Fibroblast of peridontal ligament (primary cell): Measurements from ENCODE around the gene KMO.

Experiments
- DNase-seq: peaks from one replicate; pipeline ENCODE4 v3.0.0-alpha.2; 2010; ENCODE audit errors: extremely low read depth

The KMO gene

GRCh38 chr1:241536969-241537368, 4.8 kb downstream of the KMO start:
- no peak for DNase-seq

DNA sequence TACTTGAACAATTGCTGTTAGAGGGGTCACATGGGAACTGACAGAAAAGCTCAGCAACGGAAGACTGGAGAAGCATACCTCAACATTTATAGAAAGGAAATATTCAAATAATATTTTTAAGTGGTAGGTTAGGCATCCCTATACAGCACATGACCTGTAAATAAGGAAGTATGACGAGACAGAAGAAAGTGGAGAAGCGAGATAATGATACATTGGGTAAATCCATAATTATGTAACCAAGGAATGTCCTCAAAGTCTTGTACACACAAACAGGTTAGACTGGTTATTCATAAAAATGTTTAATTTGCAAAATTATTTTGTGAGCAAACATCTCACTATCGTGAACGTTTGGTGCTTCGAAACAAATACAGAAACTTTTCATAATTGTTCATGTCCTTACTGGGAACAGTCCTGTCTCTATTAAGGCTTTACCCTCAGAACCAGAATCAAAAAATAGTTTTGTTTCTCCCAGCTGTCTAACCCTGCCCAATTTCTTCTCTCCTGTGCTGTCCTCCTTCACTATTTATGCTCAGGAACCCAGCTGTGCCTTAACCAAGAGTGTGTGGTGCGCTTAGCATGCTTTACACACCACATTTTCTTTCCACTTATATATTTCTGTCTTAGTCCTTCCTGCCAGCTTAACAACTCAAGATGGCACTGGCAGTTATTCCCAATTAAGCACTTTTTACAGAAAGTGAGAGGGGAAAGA, 10.2 kb downstream of the KMO start:
- no peak for DNase-seq

DNA sequence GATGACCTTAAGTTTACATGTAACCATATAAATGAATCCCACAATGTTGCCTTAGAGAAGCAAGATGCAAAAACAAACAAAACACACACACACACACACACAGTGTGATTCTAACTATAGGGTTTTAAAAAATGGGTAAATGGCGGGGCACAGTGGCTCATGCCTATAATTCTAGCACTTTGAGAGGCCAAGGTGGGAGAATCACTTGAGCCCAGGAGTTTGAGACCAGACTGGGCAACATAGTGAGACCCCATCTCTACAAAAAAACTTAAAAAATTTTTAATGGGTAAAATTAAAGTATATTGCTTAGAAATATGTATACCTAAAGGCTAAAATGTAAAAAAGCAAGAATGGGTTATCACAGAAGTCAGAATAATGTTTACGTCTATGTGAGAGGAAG, 15.8 kb downstream of the KMO start:
- DNase-seq, result no peak

DNA sequence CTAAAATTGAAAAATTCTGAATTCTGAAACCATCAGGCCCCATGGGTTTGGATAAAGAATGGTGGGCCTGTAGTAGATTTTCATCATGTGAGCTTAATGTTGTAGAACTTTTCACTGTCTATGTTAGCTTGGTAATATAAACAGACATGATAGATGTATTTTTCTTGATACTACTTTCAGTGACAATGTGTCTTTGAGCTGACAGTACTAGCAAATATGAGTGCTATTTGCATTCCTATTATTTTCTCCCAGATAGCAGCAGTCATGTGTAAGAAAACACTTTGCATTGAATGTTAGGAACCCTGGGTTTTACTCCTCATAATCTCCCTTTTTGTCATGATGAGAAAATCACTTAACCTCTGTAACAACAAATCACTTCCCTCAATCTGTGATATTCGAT, 18.1 kb downstream of the KMO start:
- no peak for DNase-seq

- no peak for DNase-seq
Observed at GRCh38 chr1:241551759-241552638, 19.8 kb downstream of the KMO start.

GRCh38 chr1:241553886-241554592, 21.9 kb downstream of the KMO start:
- DNase-seq, result no peak

DNA sequence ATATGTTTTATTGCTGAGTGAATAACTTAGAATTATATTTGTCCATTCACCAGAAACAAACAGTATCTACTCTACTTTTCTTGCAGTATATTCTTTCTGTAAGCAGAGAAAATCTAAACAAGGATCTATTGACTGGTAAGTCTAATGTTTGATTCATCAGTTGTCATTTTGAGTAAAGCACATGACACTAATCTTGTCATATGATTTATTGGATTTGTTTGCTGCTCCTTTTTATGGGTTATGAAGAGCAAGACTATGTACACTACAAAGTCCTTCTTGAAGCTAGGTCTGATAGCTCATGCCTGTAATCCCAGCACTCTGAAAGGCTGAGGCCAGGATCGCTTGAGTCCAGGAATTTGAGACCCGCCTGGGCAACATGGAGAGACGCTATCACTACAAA, 23.3 kb downstream of the KMO start:
- DNase-seq, result no peak

DNA sequence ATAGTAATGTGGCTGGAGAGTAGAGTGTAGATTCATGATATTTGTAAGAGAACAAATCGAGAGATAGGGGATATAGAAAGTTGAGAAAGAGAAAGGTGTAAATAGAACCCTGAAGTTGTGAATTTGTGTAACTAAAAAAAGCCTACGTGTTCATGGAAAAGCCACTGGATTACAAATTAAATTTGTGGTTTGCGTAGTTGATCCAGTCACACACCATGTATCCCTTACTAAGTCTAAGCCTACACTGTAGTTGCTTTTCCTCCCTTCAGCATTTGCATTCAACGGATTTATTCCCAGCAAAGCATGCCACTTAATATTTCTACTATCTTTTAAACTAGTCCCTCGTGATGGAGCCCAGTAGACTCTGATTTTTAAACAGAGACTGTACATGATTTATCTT, 24.9 kb downstream of the KMO start:
- DNase-seq, result no peak

DNA sequence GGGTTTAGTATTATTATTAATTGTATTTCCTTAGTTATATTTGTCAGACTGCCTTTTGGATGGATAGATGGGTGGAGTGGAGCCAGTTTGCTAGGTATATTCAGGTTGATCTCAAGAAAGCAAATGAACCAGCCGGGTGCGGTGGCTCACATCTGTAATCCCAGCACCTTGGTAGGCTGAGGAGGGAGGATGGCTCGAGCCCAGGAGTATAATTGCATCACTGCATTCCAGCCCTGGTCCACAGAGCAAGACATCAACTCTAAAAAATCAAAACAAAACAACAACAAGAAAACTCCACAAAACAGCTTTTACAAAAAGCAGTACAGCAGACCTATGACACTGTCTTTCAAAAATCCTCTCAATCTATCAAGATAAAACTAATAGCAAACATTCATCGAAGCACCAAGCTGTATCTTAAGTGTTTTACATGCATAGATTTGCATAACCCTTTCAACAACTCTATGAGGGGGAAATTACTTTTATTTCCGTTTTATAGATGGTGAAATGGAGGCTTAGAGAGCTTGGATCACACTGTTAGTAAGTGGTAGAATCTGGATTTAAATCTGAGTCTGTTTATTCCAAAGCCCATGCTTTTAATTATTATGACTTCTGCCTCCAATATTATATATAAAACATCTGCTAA, 25.5 kb downstream of the KMO start:
- DNase-seq, result no peak

GRCh38 chr1:241560146-241560848, 28.1 kb downstream of the KMO start:
- peak; percentile 8 for DNase-seq

- no peak for DNase-seq
Observed at GRCh38 chr1:241560849-241561187, 28.6 kb downstream of the KMO start.

GRCh38 chr1:241569848-241570247, 37.7 kb downstream of the KMO start:
- DNase-seq, result no peak

DNA sequence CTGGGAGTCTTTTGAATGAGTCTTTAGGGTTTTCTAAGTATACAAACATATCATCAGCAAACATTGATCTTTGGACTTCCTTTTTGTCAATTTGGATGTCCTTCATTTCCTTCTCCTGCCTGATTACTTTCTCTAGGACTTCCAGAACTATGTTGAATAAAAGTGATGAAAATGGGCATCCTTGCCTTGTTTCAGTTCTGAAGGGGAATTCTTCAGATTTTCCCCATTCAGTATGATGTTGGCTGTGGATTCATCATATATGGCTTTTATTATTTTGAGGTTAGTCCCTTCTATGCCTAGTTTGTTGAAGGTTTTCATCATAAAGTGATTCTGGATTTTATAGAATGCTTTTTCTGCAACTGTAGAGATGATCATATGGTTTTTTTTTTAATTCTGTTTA, 42.0 kb downstream of the KMO start:
- DNase-seq, result no peak

- no peak for DNase-seq
Observed at GRCh38 chr1:241579434-241579833, 47.3 kb downstream of the KMO start.

- DNase-seq, result no peak
Observed at GRCh38 chr1:241582921-241583321, 50.7 kb downstream of the KMO start.

DNA sequence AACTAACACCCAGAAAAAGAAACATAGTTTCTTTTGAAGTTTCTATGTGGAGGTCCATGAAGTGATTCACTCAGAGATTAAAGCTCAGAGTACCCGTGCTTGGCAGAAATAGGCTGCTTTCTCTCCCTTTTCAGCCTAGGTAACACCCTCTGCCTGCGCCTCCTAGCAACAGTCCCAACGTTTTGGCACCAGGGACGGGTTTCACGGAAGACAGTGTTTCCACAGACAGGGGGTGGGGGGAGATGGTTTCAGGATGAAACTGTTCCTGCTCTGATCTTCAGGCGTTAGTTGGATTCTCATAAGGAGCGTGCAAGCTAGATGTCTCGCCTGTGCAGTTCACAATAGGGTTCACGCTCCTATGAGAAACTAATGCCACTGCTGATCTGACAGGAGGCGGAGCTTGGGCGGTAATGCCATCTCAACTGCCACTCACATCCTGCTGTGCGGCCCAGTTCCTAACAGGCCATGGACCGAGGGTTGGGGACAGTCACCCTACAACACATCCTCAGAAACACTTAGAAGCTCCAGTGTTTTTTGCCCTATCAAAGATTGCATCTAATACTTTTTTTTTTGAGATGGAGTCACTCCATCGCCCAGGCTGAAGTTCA, 54.8 kb downstream of the KMO start:
- DNase-seq, result no peak

- no peak for DNase-seq
Observed at GRCh38 chr1:241589521-241589920, 57.3 kb downstream of the KMO start.

GRCh38 chr1:241590719-241591118, 58.5 kb downstream of the KMO start:
- DNase-seq, result no peak

- DNase-seq, result no peak
Observed at GRCh38 chr1:241591317-241591716, 59.1 kb downstream of the KMO start.

DNA sequence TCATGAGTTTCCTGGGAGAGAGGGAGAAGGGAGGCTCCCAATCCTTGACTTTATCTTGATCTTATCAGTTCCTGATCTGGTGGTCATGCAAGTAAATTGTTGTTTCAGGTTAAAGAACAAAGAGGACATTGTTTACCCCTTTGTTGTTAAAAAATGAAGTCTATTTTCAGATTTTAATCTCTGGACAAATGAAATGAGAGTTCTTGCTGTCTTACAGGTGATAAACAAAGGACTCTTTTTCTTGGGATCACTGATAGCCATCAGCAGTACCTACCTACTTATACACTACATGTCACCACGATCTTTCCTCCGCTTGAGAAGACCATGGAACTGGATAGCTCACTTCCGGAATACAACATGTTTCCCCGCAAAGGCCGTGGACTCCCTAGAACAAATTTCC, 59.6 kb downstream of the KMO start:
- DNase-seq, result no peak

DNA sequence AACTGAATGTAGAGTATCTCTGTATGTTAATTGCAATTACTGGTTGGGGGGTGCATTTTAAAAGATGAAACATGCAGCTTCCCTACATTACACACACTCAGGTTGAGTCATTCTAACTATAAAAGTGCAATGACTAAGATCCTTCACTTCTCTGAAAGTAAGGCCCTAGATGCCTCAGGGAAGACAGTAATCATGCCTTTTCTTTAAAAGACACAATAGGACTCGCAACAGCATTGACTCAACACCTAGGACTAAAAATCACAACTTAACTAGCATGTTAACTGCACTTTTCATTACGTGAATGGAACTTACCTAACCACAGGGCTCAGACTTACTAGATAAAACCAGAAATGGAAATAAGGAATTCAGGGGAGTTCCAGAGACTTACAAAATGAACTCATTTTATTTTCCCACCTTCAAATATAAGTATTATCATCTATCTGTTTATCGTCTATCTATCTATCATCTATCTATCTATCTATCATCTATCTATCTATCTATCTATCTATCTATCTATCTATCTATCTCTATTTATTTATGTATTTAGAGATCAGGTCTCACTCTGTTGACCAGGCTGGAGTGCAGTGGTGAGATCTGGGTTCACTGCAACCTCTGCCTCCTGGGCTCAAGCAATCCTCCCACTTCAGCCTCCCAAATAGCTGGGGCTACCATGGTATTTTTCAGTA, 60.2 kb downstream of the KMO start:
- DNase-seq, result no peak
